ENCODE measurements around the gene FLII. TPM values are rescaled to one million over a fixed set of nuclear protein-coding genes. Genes with fewer than 3 reads are reported as not detected.

FLII gene
- total and polyA plus RNA-seq, 2 of the 8 experiments (the other 6 are each of a cell fraction or from before 2014, with no cell fraction given) = 300 to 549 TPM

GRCh38 chr17:18250259-18250658 lies 8.3 kb downstream of the FLII start:
- H3K9me3 ChIP-seq (ENCODE audit: insufficient read depth in 2 of 2, low read depth in 1 of 2, low read length in 1 of 2) = no peaks in the 10 kb centered on the region
- H3K23ac ChIP-seq (ENCODE audit: insufficient read length) = no peak overlapping the region
- no peak overlapping the region for H2BK120ac ChIP-seq (replicated peaks; ENCODE audit: low read depth, low read length)
- CTCF ChIA-PET (ENCODE audit: partially characterized antibody) = interaction anchor here (1.0 to 3.6 kb wide), 5 partner anchors 9 to 70 kb away, joined by 3 to 19 read pairs (median 4); no protein-coding TSS in a partner anchor
- H3K14ac ChIP-seq (ENCODE audit: insufficient read length) = no peak overlapping the region
- peaks cover 43 to 68% (median 63%) of the 10 kb centered on the region in 4 experiments for H3K36me3 ChIP-seq (ENCODE audit: control insufficient read depth in 2 of 4, insufficient read depth in 4 of 4, low read length in 3 of 4)
- peaks cover 3% of the 10 kb centered on the region; the same call in 1 of the 2 replicates for H3K79me1 ChIP-seq (ENCODE audit: low read depth, low read length)
- no peak overlapping the region for H3K4me3 ChIP-seq (ENCODE audit: extremely low read depth in 1 of 4, insufficient read depth in 2 of 4, low read depth in 3 of 4, low read length in 4 of 4)
- no peak overlapping the region for H2AFZ ChIP-seq (ENCODE audit: low read length)
- 87% methylated on average over 9 of the region's 9 CpGs; no CpG with 5 or more reads in 1 of the 2 experiments for WGBS, 2 experiments (ENCODE audit: extremely low coverage in 1 of 2, insufficient coverage in 1 of 2, insufficient read length in 1 of 2, insufficient replicate concordance in 2 of 2, low coverage in 1 of 2, low lambda C conversion rate in 2 of 2, missing lambda C conversion rate in 1 of 2)
- H3K23me2 ChIP-seq (ENCODE audit: low read depth, low read length) = peaks cover 5% of the 10 kb centered on the region
- peaks cover 8 to 14% of the 10 kb centered on the region in 2 experiments for H4K20me1 ChIP-seq (replicated peaks in 1 of 2; ENCODE audit: control insufficient read depth in 1 of 2, insufficient read depth in 2 of 2, low read length in 2 of 2)
- H3K9ac ChIP-seq (replicated peaks in 1 of 4; ENCODE audit: extremely low read depth in 1 of 4, low read depth in 3 of 4, low read length in 3 of 4) = no peak overlapping the region
- no peak for FAIRE-seq
- H3K4ac ChIP-seq (replicated peaks; ENCODE audit: insufficient read length, low read depth, low read length) = no peak overlapping the region
- no peaks in the 10 kb centered on the region for H3K27me3 ChIP-seq (replicated peaks in 1 of 4; ENCODE audit: control insufficient read depth in 3 of 4, extremely low read depth in 1 of 4, insufficient read depth in 3 of 4, low read length in 3 of 4)
- no peak overlapping the region for H2BK5ac ChIP-seq (ENCODE audit: low read depth, low read length)
- no peak overlapping the region for H3K18ac ChIP-seq (ENCODE audit: extremely low read depth, low read length)
- DNase-seq (ENCODE audit: low read depth in 1 of 2, low spot score in 2 of 2) = no peak
- H2BK20ac ChIP-seq (ENCODE audit: low read length) = no peak overlapping the region
- POLR2A ChIA-PET (ENCODE audit: partially characterized antibody) = interaction anchor here (0.6 to 13.9 kb wide), 10 partner anchors 9 to 1892 kb away, joined by 3 to 171 read pairs (median 4); partner anchors contain the start of genes FLII and MIEF2
- H3K79me2 ChIP-seq (ENCODE audit: control insufficient read depth in 1 of 2, insufficient read depth in 2 of 2, low read length in 2 of 2) = no peaks in the 10 kb centered on the region
- H3K4me2 ChIP-seq (ENCODE audit: insufficient read depth in 1 of 2, low read depth in 2 of 2, low read length in 2 of 2) = no peak overlapping the region
- H3K27ac ChIP-seq (ENCODE audit: low read depth, low read length) = no peak overlapping the region
- no peak overlapping the region for H2BK15ac ChIP-seq (ENCODE audit: low read length)
- no peak overlapping the region for H4K91ac ChIP-seq (replicated peaks; ENCODE audit: insufficient read length, low read length)
- peaks cover 0 to 16% (median 9%) of the 10 kb centered on the region in 4 experiments; a peak in 6 of 7 replicates for H3K4me1 ChIP-seq (replicated peaks in 1 of 4; ENCODE audit: control insufficient read depth in 3 of 4, insufficient read depth in 4 of 4, low read length in 3 of 4)
- no peak overlapping the region for H2BK12ac ChIP-seq (ENCODE audit: low read depth, low read length)
- no peak overlapping the region for H4K8ac ChIP-seq (ENCODE audit: extremely low read depth, insufficient read depth, low read length)
- no peak overlapping the region for H3K56ac ChIP-seq (replicated peaks; ENCODE audit: insufficient read length, low read depth, low read length)
- H4K5ac ChIP-seq (ENCODE audit: insufficient read length, low read depth, low read length) = no peak overlapping the region
- H2AK5ac ChIP-seq (ENCODE audit: low read depth, low read length) = no peak overlapping the region
- TF ChIP-seq GTF2F1 (IDR thresholded peaks at IDR 0.05; ENCODE audit: borderline replicate concordance, low read depth, low read length) (no peak), CTBP2 (IDR thresholded peaks at IDR 0.05; ENCODE audit: borderline replicate concordance, insufficient read depth, insufficient read length, low read length) (no peak), SIX5 (IDR thresholded peaks at IDR 0.05; ENCODE audit: low read depth, low read length) (no peak), KDM5A (IDR thresholded peaks at IDR 0.05; ENCODE audit: low read length) (no peak), RBBP5 (IDR thresholded peaks at IDR 0.05; ENCODE audit: borderline replicate concordance, low read depth, low read length) (no peak), POLR2AphosphoS5 (IDR thresholded peaks at IDR 0.05; ENCODE audit: low read depth, low read length) (no peak), USF2 (IDR thresholded peaks at IDR 0.05; ENCODE audit: low read length) (no peak), ATF2 (IDR thresholded peaks at IDR 0.05; ENCODE audit: low read length) (no peak), SIN3A (conservative IDR thresholded peaks at IDR 0.05 in 1 of 2, IDR thresholded peaks at IDR 0.05 in 1 of 2; ENCODE audit: low read depth in 1 of 2, low read length in 2 of 2) (no peak), YY1 (IDR thresholded peaks at IDR 0.05; ENCODE audit: low read depth, low read length) (no peak), CREB1 (IDR thresholded peaks at IDR 0.05) (no peak)
